Hepatocyte (in vitro differentiated cells): Measurements from ENCODE around the gene TMEM170B.

Experiments used
- EZH2 ChIP-seq: fragments of 200-600 bp; sonication (generic); IDR thresholded peaks from 2 replicates; pipeline ENCODE4 v1.6.1; 2016; ENCODE audit warnings: antibody characterized with exemption, mild to moderate bottlenecking, borderline replicate concordance
- EZH2phosphoT487 ChIP-seq: fragments of 200-600 bp; sonication (generic); IDR thresholded peaks from one replicate; pipeline ENCODE4 v1.6.1; 2018; ENCODE audit warnings: antibody characterized with exemption, mild to moderate bottlenecking, low read depth, moderate library complexity; ENCODE audit not compliant: unreplicated experiment, severe bottlenecking
- TF ChIP-seq, protein P1 (sequence below): fragments of 200-600 bp; sonication (generic); IDR thresholded peaks from 2 replicates; pipeline ENCODE4 v1.5.1; 2016; ENCODE audit warnings: antibody characterized with exemption, mild to moderate bottlenecking; ENCODE audit not compliant: poor library complexity

DNA sequence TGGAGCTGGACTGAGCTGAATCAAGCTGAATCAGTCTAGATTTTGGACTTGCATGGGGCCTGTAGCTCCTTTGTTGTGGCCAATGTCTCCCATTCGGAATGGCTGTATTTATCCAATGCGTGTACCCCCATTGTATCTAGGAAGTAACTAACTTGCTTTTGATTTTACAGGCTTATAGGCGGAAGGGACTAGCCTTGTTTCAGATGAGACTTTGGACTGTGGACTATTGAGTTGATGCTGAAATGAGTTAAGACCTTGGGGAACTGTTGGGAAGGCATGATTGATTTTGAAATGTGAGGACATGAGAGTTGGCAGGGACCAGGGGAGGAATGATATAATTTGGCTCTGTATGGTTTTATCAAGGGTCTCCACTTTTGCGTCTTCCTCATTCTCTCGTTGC, 3.0 kb upstream of the TMEM170B start:
- TF ChIP-seq, protein P1, sequence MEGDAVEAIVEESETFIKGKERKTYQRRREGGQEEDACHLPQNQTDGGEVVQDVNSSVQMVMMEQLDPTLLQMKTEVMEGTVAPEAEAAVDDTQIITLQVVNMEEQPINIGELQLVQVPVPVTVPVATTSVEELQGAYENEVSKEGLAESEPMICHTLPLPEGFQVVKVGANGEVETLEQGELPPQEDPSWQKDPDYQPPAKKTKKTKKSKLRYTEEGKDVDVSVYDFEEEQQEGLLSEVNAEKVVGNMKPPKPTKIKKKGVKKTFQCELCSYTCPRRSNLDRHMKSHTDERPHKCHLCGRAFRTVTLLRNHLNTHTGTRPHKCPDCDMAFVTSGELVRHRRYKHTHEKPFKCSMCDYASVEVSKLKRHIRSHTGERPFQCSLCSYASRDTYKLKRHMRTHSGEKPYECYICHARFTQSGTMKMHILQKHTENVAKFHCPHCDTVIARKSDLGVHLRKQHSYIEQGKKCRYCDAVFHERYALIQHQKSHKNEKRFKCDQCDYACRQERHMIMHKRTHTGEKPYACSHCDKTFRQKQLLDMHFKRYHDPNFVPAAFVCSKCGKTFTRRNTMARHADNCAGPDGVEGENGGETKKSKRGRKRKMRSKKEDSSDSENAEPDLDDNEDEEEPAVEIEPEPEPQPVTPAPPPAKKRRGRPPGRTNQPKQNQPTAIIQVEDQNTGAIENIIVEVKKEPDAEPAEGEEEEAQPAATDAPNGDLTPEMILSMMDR, result no peak
- TF ChIP-seq EZH2 (no peak), EZH2phosphoT487 (no peak)
